HG02763 (cell line): ENCODE results near the gene RABGAP1L.
A peak's percentile ranks its signal among the peaks of the same experiment; 100 is the strongest.

Experiments
- ATAC-seq: cut with Tn5 transposase; IDR thresholded peaks from one replicate; pipeline ENCODE4 v1.9.1; 2021; ENCODE audit warnings: mild to moderate bottlenecking, moderate library complexity; ENCODE audit not compliant: unreplicated experiment

RABGAP1L gene

GRCh38 chr1:174194461-174194860 lies 35.1 kb downstream of the RABGAP1L start:
- ATAC-seq = no peak

GRCh38 chr1:174197088-174197487 lies 37.8 kb downstream of the RABGAP1L start:
- no peak for ATAC-seq

GRCh38 chr1:174197547-174197946 lies 38.2 kb downstream of the RABGAP1L start:
- no peak for ATAC-seq

GRCh38 chr1:174198202-174198601 lies 38.9 kb downstream of the RABGAP1L start:
- no peak for ATAC-seq

GRCh38 chr1:174200746-174201145 lies 41.4 kb downstream of the RABGAP1L start:
- ATAC-seq = no peak

- ATAC-seq = no peak
Observed at GRCh38 chr1:174204697-174205308, 45.5 kb downstream of the RABGAP1L start.

- no peak for ATAC-seq
Observed at GRCh38 chr1:174206148-174206836, 47.0 kb downstream of the RABGAP1L start.

GRCh38 chr1:174209347-174210187 lies 50.2 kb downstream of the RABGAP1L start:
- peak; percentile 78 for ATAC-seq

- no peak for ATAC-seq
Observed at GRCh38 chr1:174211486-174211885, 52.2 kb downstream of the RABGAP1L start.

- ATAC-seq = no peak
Observed at GRCh38 chr1:174215766-174216165, 56.4 kb downstream of the RABGAP1L start.

- no peak for ATAC-seq
Observed at GRCh38 chr1:174217248-174217647, 57.9 kb downstream of the RABGAP1L start.

GRCh38 chr1:174217787-174218574 lies 58.7 kb downstream of the RABGAP1L start:
- ATAC-seq = peak; percentile 43

- no peak for ATAC-seq
Observed at GRCh38 chr1:174218983-174219382, 59.7 kb downstream of the RABGAP1L start.

- ATAC-seq = no peak
Observed at GRCh38 chr1:174219606-174220370, 60.5 kb downstream of the RABGAP1L start.

GRCh38 chr1:174221681-174222080 lies 62.4 kb downstream of the RABGAP1L start:
- no peak for ATAC-seq

- ATAC-seq = no peak
Observed at GRCh38 chr1:174222166-174222949, 63.0 kb downstream of the RABGAP1L start.

GRCh38 chr1:174224641-174225040 lies 65.3 kb downstream of the RABGAP1L start:
- no peak for ATAC-seq

- ATAC-seq = peak; percentile 57
Observed at GRCh38 chr1:174225499-174226204, 66.3 kb downstream of the RABGAP1L start.

GRCh38 chr1:174230399-174230798 lies 71.1 kb downstream of the RABGAP1L start:
- no peak for ATAC-seq
